NCI-H1694 (cell line): ENCODE data around the gene YWHAE.
A peak's percentile ranks its signal among the peaks of the same experiment; 100 is the strongest.
"Not testable (repeated sequence)": the region's sequence is repeated elsewhere in the genome, so short reads cannot be mapped to it uniquely, and the experiment has no call there.

Source experiments
- DNase-seq: peaks from one replicate; lab custom pipeline; 2025; lab: John Stamatoyannopoulos, UW

YWHAE gene

GRCh38 chr17:1373707-1374237, 26.2 kb downstream of the YWHAE start:
- DNase-seq, result no peak

- no peak for DNase-seq
Measured at GRCh38 chr17:1372618-1373017, 27.4 kb downstream of the YWHAE start.

- DNase-seq, result no peak
Measured at GRCh38 chr17:1371893-1372590, 28.0 kb downstream of the YWHAE start.

DNA sequence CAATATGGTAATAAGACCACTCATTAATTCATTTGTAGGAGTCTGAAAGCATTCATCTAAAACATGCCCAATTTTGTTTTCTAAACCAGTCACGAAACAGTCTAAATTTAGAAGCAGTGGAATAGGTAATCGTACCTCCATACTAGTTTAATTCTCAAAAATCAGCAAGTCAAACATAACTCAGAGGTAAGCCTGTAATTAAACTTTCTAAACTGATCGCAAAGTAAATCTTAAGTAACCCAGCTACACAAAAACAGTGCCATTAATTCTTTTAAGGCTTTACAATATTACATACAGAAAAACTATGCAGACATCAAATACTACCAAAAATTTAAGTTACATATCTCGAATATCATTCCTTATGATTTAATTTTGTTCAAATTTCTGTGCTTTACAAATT, 31.4 kb downstream of the YWHAE start:
- no peak for DNase-seq

- no peak for DNase-seq
Measured at GRCh38 chr17:1367351-1367745, 32.7 kb downstream of the YWHAE start.

GRCh38 chr17:1366234-1366633, 33.8 kb downstream of the YWHAE start:
- DNase-seq, result no peak

DNA sequence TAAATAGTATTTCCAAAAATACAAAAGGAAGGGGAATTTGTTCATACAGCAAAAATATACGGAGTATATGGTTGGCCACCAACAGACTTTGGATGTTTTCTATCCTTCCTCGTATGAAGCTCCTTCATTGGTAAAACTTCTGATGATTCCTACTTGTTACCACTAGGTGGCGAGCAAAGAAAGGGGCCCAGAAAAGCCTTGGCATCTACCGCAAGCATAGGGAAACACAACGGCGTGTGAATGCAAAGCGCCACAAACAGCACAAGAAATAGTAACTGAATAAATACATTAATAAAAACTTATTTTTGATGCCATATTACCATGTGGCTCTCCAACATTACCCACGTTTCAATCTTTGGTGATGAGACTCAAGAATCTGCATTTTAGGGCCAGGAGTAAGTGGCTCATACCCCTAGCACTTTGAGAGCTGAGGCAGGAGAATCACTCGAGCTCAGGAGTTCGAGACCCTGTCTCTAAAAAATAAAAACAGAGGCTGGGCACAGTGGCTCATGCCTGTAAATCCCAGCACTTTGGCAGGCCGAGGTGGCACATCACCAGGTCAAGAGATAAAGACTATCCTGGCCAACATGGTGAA, 34.5 kb downstream of the YWHAE start:
- DNase-seq, result peak; percentile 64

DNA sequence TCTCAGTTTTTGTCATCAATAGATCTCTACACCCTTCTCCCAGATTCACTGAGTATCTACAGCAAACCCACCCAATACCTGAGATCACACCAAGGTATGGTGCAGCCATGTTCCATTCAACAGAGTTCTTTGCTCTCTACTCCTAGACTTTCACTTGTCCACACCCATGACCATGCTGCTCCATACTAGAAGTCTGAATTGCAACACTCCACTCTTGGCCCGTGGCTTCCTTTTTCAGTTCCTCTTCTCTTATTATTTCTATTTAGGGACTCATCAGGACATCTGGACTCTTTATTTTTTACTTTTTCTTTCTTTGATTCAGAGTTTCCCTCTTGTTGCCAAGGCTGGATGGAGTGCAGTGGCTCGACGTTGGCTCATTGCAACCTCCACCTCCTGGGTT, 37.1 kb downstream of the YWHAE start:
- DNase-seq, result no peak

DNA sequence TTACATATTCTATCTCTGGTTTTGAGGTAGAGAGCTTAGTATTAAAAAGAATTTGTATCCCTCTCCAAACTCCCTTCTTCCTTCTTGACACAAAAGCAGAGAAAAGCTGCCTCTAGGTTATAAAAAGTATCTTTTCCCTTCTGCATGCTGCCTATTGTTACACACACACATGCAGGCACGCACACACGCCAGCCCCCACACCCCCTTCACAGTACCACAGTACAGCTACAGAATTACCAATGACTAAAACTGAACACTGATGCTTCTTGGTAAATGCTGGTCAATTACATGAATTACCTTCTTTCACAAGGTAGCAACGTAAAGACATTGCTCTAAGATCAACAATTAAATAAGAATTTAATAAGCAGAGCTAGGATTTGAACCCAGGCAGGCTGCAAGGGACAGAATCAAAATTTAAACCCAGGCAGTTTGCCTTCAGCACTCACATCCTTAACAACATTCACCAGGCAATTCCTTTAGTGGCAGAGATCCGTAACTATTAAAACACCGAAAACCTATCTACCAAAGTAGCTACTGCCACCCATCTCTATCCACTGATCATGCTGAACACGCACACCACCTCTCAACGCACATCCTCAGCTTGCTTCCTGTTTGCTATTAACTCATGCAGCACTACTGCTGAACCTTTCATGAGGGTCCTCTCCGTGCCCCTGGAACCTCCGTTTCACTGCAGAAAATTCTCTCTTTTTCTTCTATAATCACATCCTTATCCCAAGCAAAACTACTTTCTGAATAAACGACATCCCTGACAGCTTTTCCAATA, 37.8 kb downstream of the YWHAE start:
- DNase-seq, result no peak

- DNase-seq, result no peak
Measured at GRCh38 chr17:1360975-1361374, 39.0 kb downstream of the YWHAE start.

DNA sequence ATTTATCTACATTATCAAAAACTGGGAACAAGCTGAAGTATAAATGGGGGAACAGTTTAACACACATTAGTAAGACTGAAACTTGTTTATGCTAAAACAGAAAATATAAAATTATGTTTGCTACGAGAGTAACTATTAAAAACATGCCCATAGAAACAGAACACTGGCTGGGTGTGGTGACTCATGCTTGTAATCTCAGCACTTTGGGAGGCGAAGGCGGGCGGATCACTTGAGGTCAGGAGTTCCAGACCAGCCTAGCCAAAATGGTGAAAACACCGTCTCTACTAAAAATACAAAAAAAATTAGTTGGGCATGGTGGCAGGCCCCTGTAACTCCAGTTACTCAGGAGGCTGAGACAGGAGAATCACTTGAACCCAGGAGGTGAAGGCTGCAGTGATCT, 39.7 kb downstream of the YWHAE start:
- not testable (repeated sequence) for DNase-seq

DNA sequence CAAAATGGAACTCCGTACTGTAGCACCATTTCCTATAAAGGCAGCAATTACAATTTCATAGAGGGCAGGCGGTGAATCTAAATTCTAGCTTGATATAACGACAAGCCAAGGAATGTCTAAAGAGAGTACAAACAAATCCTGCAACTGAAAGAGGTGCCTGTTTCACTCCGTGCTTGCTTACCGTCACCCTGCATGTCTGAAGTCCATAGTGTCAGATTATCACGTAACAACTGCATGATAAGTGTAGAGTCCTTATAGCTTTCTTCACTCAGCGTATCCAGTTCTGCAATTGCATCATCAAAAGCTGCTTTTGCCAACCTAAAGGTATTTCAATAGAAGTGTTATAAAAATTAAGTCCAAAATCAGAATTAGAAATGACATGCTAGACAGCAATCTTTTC, 46.0 kb downstream of the YWHAE start:
- no peak for DNase-seq

DNA sequence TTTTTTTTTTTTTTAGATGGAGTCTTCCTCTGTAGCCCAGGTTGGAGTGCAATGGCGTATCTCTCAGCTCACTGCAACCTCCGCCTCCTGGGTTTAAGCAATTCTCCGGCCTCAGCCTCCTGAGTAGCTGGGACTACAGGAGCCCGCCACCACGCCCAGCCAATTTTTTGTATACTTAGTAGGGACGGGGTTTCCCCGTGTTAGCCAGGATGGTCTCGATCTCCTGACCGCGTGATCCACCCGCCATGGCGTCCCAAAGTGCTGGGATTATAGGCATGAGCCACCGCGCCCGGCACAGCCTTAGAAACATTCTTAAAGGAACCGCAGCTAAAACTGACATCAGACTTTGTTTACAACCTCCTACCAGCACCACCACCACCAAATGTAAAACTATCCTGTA, 47.5 kb downstream of the YWHAE start:
- not testable (repeated sequence) for DNase-seq

DNA sequence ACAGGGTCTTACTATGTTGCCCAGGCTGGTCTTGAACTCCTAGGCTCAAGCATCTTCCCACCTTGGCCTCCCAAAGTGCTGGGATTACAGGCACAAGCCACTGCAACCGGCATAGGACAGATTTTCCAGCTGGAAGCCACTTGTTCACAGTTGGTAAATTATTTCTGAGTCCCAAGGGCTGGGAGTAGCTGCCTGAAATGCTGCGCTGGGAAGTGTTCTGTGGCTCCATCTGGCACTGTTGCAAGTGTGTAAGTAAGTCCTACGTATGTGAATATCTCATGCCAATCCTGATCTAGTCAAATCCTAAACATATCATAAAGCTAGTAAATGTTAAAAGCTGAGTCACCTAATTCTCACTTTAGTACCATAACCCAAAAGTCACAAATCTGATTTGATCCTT, 48.1 kb downstream of the YWHAE start:
- peak; percentile 43 for DNase-seq

GRCh38 chr17:1351275-1351674, 48.7 kb downstream of the YWHAE start:
- DNase-seq, result no peak

DNA sequence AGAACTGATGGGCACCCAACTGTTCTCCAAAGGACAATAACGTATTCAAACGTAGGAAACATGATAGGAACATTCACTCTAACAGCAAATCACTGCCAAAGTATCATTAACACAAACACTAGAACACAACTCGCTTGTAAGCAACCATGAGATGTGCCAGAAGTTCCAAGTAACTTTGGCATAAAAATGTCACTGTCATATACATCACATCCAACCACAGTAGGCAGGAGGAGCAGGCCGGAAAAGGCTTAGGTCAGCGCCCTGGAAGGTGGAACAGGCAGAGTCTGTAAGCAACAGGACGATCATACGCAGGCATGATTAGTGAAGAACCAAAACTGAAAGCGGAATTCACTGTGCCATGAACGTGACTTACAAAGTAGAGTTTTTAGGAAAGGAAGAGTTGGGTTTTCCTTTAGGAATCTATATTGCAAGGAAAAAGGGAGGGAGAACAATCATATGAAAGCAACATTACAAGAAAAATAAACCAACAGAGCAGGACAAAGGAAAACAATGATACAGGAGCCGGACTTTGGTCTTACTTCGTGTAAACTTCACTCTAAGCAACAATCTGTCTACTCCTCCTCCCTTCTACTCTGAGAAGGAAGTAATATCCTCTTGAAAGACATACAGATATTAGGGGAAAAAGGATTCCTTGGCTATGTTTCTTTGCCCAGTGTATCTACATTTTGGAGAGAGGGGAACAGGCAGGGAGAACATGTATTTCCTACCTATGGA, 52.3 kb downstream of the YWHAE start:
- DNase-seq, result no peak

- no peak for DNase-seq
Measured at GRCh38 chr17:1344521-1344920, 55.5 kb downstream of the YWHAE start.

- no peak for DNase-seq
Measured at GRCh38 chr17:1343554-1343953, 56.5 kb downstream of the YWHAE start.

DNA sequence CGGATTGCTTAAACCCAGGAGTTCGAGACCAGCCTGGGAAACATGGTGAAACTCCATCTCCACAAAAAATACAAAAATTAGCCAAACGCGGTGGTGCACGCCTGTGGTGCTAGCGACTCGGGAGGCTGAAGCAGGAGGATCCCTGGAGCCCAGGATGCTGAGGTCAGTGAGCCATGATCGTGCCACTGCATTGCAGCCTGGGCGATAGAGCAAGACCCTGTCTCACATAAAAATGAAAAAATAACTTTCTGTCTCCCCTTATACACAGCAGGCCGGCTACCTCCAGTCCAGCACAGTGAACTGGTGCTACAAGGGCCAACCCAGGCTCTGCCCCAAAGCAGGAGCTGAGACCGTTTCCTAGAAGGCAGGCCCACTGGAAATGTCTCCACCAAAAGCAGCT, 59.7 kb downstream of the YWHAE start:
- no peak for DNase-seq

DNA sequence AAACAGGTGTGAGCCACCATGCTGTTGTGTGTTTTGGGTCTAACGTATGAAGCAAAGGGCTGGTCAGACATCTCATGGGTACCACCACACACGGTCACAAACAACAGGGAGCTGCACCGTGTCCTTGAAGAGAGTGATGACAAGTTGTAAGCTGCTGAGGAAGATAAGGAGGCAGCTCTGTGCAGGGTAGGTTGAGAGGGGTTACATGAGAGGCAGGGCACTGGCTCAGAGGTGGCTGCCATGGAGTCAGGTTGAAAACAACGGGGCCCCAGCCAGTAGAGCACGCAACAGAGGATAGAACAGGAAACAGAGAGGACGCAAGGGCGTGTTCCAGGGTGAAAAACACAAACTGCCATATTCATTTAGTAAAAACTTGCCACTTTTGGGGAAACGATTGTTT, 68.3 kb downstream of the YWHAE start:
- no peak for DNase-seq

- DNase-seq, result no peak
Measured at GRCh38 chr17:1329745-1330343, 70.2 kb downstream of the YWHAE start.

DNA sequence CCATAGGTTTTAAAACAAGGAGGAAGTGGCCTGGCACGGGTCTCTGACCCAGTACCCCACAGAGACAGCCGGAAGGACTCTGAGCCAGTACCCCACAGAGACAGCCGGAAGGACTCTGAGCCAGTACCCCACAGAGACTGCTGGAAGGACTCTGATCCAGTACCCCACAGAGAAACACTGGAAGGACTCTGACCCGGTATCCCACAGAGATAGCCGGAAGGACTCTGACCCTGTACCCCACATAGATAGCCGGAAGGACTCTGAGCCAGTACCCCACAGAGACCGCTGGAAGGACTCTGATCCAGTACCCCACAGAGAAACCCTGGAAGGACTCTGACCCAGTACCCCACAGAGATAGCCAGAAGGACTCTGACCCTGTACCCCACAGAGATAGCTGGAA, 71.6 kb downstream of the YWHAE start:
- DNase-seq, result no peak
